Sigmoid colon (tissue), 7 donors: Measurements from ENCODE around the gene CIDEB. TPM values are rescaled to one million over a fixed set of nuclear protein-coding genes. Genes with fewer than 3 reads are reported as not detected.

Experiments
- DNase-seq: peaks from one replicate; pipeline ENCODE4 v3.0.0-alpha.2; 2019
- H3K27ac ChIP-seq, 4 donors: fragments of 200-600 bp; sonication (generic); one replicate each; pipeline ENCODE4 v1.5.1; 2016 to 2019; ENCODE audit warnings: mild to moderate bottlenecking in 1 of 4
- H3K27me3 ChIP-seq, 3 donors: fragments of 200-600 bp; sonication (generic); one replicate each; pipeline ENCODE4 v1.5.1; 2019; ENCODE audit warnings: mild to moderate bottlenecking in 1 of 3
- H3K36me3 ChIP-seq, 4 donors: fragments of 200-600 bp; sonication (generic); one replicate each; pipeline ENCODE4 v1.5.1; 2016 to 2019
- H3K4me1 ChIP-seq, 4 donors: fragments of 200-600 bp; sonication (generic); one replicate each; pipeline ENCODE4 v1.5.1; 2017 to 2019
- H3K4me3 ChIP-seq, 4 donors: fragments of 200-600 bp; sonication (generic); one replicate each; pipeline ENCODE4 v1.5.1; 2017 to 2019; ENCODE audit warnings: mild to moderate bottlenecking in 2 of 4, moderate library complexity in 1 of 4
- H3K9me3 ChIP-seq, 4 donors: fragments of 200-600 bp in 3 of 4; sonication (generic) in 3 of 4; one replicate each; pipeline versions ENCODE4 v1.5.1 to v1.6.1; 2013 to 2019
- CTCF ChIP-seq, 4 experiments: fragments of 450-650 bp in 3 of 4; fragments of 200-600 bp in 1 of 4; IDR thresholded peaks; one replicate each; pipeline ENCODE4 v1.5.1; 2016 to 2019; ENCODE audit warnings: antibody characterized with exemption in 4 of 4, mild to moderate bottlenecking in 3 of 4, moderate library complexity in 2 of 4
- EP300 ChIP-seq, 4 donors: sonication (generic); formaldehyde crosslinking; IDR thresholded peaks; one replicate each; pipeline ENCODE4 v1.6.1; 2017; ENCODE audit warnings: antibody characterized with exemption in 4 of 4
- POLR2A ChIP-seq, 2 donors: fragments of 450-650 bp; IDR thresholded peaks; one replicate each; pipeline ENCODE4 v1.6.1; 2016; ENCODE audit warnings: antibody characterized with exemption in 2 of 2, mild to moderate bottlenecking in 2 of 2, moderate library complexity in 2 of 2
- POLR2AphosphoS5 ChIP-seq, 4 donors: sonication (generic); formaldehyde crosslinking; IDR thresholded peaks; one replicate each; pipeline ENCODE4 v1.6.1; 2017; ENCODE audit warnings: antibody characterized with exemption in 4 of 4
- WGBS, 2 donors: extraction: QIAGEN DNeasy Blood & Tissue Kit; methylation state at CpG; one replicate each; pipeline ENCODE4 v1.1.7; 2013; 5-methylcytosine and 5-hydroxymethylcytosine counted together
- intact Hi-C: fragments of 100-400 bp; cut with DNase I; formaldehyde crosslinking; loops from one replicate; pipeline ENCODE4 v1.15.1; 2023
- polyA plus RNA-seq, 3 donors: library from polyadenylated mRNA; stranded (reverse); fragments of 200-250 nt; gene quantifications; one replicate each; pipeline ENCODE4 v1.2.3, GENCODE V29; 2013
- total RNA-seq, 4 donors: library from RNA; depleted of rRNA; stranded (reverse); fragments of >200 nt; gene quantifications; one replicate each; pipeline ENCODE4 v1.1.0, GENCODE V29; 2016
- donor health status: healthy with polysubstance abuse.
- donor health status: Bipolar disorder and iron deficiency.
- donor health status: healthy.

The CIDEB gene
- total and polyA plus RNA-seq, 7 donors, result 4.7 to 9.5 (median 7.8) TPM

GRCh38 chr14:24334431-24335291, 26.9 kb upstream of the CIDEB start, which contains the start of gene ADCY4:
Gene ADCY4, minus strand, starts transcription at chr14:24335071. Its CDS starts 419 bp downstream, at chr14:24334652.
- Histone ChIP-seq H3K9me3 (no peaks in the 10 kb centered on the region), H3K27me3 (peaks cover 8 to 69% (median 56%) of the 10 kb centered on the region in 3 donors), H3K4me3 (peak within 1 kb of the TSS; percentile 16 to 39 (median 30)), H3K27ac (peak within 1 kb of the TSS; percentile 15 to 70 (median 50)), H3K4me1 (peaks cover 0 to 40% (median 31%) of the 10 kb centered on the region in 4 donors), H3K36me3 (no peaks in the 10 kb centered on the region)
- DNase-seq, result no peak
- intact Hi-C loops, result loop anchor here (5.0 to 10.0 kb wide), 2 partner anchors 78 to 340 kb away; no protein-coding TSS in a partner anchor
- WGBS, 2 donors, result 7 to 9% methylated on average over 65 of the region's 65 CpGs
- TF ChIP-seq POLR2A (IDR thresholded peaks at IDR 0.05) (no peak), POLR2AphosphoS5 (IDR thresholded peaks at IDR 0.05) (peak in 2 of 4 donors; percentile 10 to 41)

GRCh38 chr14:24332268-24332993, 24.7 kb upstream of the CIDEB start:
- Histone ChIP-seq H3K36me3 (no peaks in the 10 kb centered on the region), H3K9me3 (no peaks in the 10 kb centered on the region), H3K27me3 (peaks cover 8 to 52% (median 49%) of the 10 kb centered on the region in 3 donors), H3K27ac (no peak overlapping the region), H3K4me1 (peaks cover 0 to 36% (median 31%) of the 10 kb centered on the region in 4 donors), H3K4me3 (peak overlapping the region in 3 of 4 donors; percentile 9 to 19 (median 16))
- intact Hi-C loops, result loop anchor here (1.0 to 10.0 kb wide), 3 partner anchors 80 to 342 kb away; no protein-coding TSS in a partner anchor
- WGBS, 2 donors, result 3 to 10% methylated on average over 56 of the region's 56 CpGs
- no peak for TF ChIP-seq POLR2A (IDR thresholded peaks at IDR 0.05)
- TF ChIP-seq CTCF (IDR thresholded peaks at IDR 0.05), result peak; percentile 66 to 70 (median 68)
- DNase-seq, result peak; percentile 81

- 49 to 64% methylated on average over 26 of the region's 26 CpGs for WGBS, 2 donors
Observed at GRCh38 chr14:24331731-24332267, 24.0 kb upstream of the CIDEB start.

GRCh38 chr14:24330973-24331674, 23.3 kb upstream of the CIDEB start:
- H3K4me1 ChIP-seq, result peaks cover 0 to 36% (median 31%) of the 10 kb centered on the region in 4 donors
- no peak for DNase-seq
- peaks cover 8 to 48% (median 36%) of the 10 kb centered on the region in 3 donors for H3K27me3 ChIP-seq
- no peaks in the 10 kb centered on the region for H3K36me3 ChIP-seq
- intact Hi-C loops, result loop anchor here (5.0 to 10.0 kb wide), 2 partner anchors 81 to 344 kb away; no protein-coding TSS in a partner anchor
- no peak overlapping the region for H3K27ac ChIP-seq
- H3K9me3 ChIP-seq, result no peaks in the 10 kb centered on the region
- WGBS, 2 donors, result 87 to 95% methylated on average over 10 of the region's 10 CpGs
- no peak overlapping the region for H3K4me3 ChIP-seq
- no peak for TF ChIP-seq CTCF (IDR thresholded peaks at IDR 0.05)
- no peak for TF ChIP-seq POLR2AphosphoS5 (IDR thresholded peaks at IDR 0.05)

More at GRCh38 chr14:24331731-24332267, 24.0 kb upstream of the CIDEB start:
- no peaks in the 10 kb centered on the region for H3K36me3 ChIP-seq
- no peak for DNase-seq
- H3K4me1 ChIP-seq, result peaks cover 0 to 36% (median 31%) of the 10 kb centered on the region in 4 donors
- no peak overlapping the region for H3K27ac ChIP-seq
- no peaks in the 10 kb centered on the region for H3K9me3 ChIP-seq
- TF ChIP-seq POLR2A (IDR thresholded peaks at IDR 0.05) (no peak), EP300 (IDR thresholded peaks at IDR 0.05) (no peak), CTCF (IDR thresholded peaks at IDR 0.05) (no peak)
- intact Hi-C loops, result loop anchor here (1.0 to 10.0 kb wide), 3 partner anchors 81 to 343 kb away; no protein-coding TSS in a partner anchor
- H3K27me3 ChIP-seq, result peaks cover 8 to 52% (median 43%) of the 10 kb centered on the region in 3 donors
- H3K4me3 ChIP-seq, result peak overlapping the region in 1 of 4 donors; percentile 19
